Mucosa of descending colon (tissue), 3 donors: ENCODE data around the gene RGS6. TPM values are rescaled to one million over a fixed set of nuclear protein-coding genes. Genes with fewer than 3 reads are reported as not detected.

ENCODE experiments used
- ATAC-seq: fragments of 200-7000 bp; cut with Tn5 transposase; one replicate; pipeline ENCODE4 v1.9.1; 2020; ENCODE audit warnings: mild to moderate bottlenecking, moderate library complexity
- DNase-seq, 3 donors: peaks; one replicate each; pipeline ENCODE4 v3.0.0-alpha.2; 2020
- H3K36me3 ChIP-seq: fragments of 200-600 bp; one replicate; pipeline ENCODE4 v1.8.0; 2021; ENCODE audit warnings: low read depth, mild to moderate bottlenecking
- H3K4me1 ChIP-seq: fragments of 200-600 bp; one replicate; pipeline ENCODE4 v1.8.0; 2021; ENCODE audit warnings: low read depth, mild to moderate bottlenecking
- H3K4me3 ChIP-seq: fragments of 200-600 bp; one replicate; pipeline ENCODE4 v1.8.0; 2021; ENCODE audit warnings: mild to moderate bottlenecking
- H3K9me3 ChIP-seq: fragments of 200-600 bp; one replicate; pipeline ENCODE4 v1.8.0; 2021; ENCODE audit warnings: mild to moderate bottlenecking
- intact Hi-C, 2 donors: fragments of 100-400 bp; cut with DNase I in 1 of 2; cut with micrococcal nuclease in 1 of 2; formaldehyde crosslinking; loops; one replicate each; pipeline versions ENCODE4 v1.11.0 to v1.11.1; 2022; cut with DNase I, micrococcal nuclease
- total RNA-seq, 3 donors: library from RNA; stranded (reverse); fragmentation: NEBNext Ultra II Directional in 2 of 3; extraction: Animal tissue kit (Norgen Biotek cat#: 25700) in 2 of 3; gene quantifications; one replicate each; pipeline versions ENCODE4 v1.2.1 to v1.2.4, GENCODE V29; 2021 to 2023
- TF ChIP-seq, protein P1 (sequence below): fragments of 200-600 bp; IDR thresholded peaks from one replicate; pipeline ENCODE4 v1.8.0; 2022; ENCODE audit warnings: antibody characterized with exemption, mild to moderate bottlenecking
- donor health status: DM: no; HTN: no; CAD: no; lungs with moderate emphysema.
- donor health status: DM: no; HTN: no; CAD: no.
- donor health status: DM: no; HTN: yes; CAD: no.

RGS6 gene
- total RNA-seq, 3 donors from 2014 or later: 0.66 to 2.5 (median 0.94) TPM

DNA sequence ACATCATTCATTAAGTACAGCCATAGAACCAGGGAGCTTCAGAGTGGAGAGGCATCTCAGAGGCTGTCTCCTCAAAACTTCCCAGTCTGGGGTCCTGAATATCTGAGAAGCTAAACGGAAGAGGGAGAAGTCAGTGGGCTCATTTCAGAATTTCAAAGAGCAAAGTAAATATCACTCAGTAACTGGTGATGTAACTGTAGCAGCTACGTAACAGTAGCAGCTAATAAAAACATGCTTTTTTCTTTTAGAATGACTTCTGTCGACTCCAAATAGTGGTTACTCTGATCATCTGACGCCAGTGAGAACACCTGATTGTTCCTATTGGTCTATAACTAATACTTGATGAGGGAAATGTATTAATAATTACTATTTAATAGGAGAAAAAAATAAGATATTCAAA lies 578.3 kb downstream of the RGS6 start:
- no peak for ATAC-seq
- TF ChIP-seq, protein P1, sequence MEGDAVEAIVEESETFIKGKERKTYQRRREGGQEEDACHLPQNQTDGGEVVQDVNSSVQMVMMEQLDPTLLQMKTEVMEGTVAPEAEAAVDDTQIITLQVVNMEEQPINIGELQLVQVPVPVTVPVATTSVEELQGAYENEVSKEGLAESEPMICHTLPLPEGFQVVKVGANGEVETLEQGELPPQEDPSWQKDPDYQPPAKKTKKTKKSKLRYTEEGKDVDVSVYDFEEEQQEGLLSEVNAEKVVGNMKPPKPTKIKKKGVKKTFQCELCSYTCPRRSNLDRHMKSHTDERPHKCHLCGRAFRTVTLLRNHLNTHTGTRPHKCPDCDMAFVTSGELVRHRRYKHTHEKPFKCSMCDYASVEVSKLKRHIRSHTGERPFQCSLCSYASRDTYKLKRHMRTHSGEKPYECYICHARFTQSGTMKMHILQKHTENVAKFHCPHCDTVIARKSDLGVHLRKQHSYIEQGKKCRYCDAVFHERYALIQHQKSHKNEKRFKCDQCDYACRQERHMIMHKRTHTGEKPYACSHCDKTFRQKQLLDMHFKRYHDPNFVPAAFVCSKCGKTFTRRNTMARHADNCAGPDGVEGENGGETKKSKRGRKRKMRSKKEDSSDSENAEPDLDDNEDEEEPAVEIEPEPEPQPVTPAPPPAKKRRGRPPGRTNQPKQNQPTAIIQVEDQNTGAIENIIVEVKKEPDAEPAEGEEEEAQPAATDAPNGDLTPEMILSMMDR: no peak
- intact Hi-C loops: no loop called here

DNA sequence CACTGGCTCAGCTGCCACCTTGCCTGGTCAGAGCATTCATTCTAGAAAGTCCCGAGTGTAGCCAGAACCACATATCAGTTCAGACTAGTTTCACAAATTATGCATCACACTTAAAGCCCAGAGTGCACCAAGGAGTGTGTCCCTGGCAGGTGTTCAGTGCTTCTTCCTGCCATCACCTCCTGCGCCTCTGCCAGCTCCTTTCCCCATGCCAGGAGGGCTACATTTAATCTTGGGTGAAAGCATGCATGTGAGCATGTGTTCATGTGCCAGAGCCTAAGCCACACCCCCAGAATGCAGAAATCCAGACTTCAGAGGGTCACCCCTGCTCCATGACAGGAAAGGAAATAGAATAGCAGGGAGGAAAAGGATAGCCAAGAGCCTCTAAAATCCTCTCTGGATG lies 580.1 kb downstream of the RGS6 start:
- no peaks in the 10 kb centered on the region for H3K36me3 ChIP-seq
- H3K4me1 ChIP-seq: no peaks in the 10 kb centered on the region
- no peak overlapping the region for H3K4me3 ChIP-seq
- intact Hi-C loops: no loop called here
- no peaks in the 10 kb centered on the region for H3K9me3 ChIP-seq
- ATAC-seq (no peak), DNase-seq (no peak)
- TF ChIP-seq, protein P1: no peak

More for the DNA sequence above, 578.3 kb downstream of the RGS6 start:
- no peak for DNase-seq
- no peak overlapping the region for H3K4me3 ChIP-seq
- no peaks in the 10 kb centered on the region for H3K36me3 ChIP-seq
- no peaks in the 10 kb centered on the region for H3K4me1 ChIP-seq
- H3K9me3 ChIP-seq: no peaks in the 10 kb centered on the region

DNA sequence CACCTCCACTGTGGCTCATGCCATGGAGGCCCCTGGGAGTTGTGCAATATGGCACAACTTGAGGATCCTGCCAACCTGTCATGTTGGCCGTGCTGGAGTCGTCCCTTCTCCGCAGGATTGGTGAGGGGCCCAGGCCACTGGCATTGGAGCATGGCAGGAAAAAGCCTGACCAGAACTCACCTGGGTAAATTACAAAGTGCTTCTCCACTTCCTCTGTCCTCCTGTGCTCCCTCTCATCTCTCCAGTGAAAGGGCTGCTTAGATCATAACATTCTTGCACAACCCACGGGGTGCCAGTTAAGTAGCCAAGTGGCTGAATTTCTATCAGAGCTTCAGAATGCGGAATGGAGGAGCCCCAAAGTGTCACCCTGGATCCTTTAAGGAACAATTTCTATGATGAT lies 580.7 kb downstream of the RGS6 start:
- Histone ChIP-seq H3K9me3 (no peaks in the 10 kb centered on the region), H3K4me1 (no peaks in the 10 kb centered on the region), H3K36me3 (no peaks in the 10 kb centered on the region), H3K4me3 (no peak overlapping the region)
- TF ChIP-seq, protein P1: no peak
- no peak for ATAC-seq
- intact Hi-C loops: no loop called here
- DNase-seq: no peak

DNA sequence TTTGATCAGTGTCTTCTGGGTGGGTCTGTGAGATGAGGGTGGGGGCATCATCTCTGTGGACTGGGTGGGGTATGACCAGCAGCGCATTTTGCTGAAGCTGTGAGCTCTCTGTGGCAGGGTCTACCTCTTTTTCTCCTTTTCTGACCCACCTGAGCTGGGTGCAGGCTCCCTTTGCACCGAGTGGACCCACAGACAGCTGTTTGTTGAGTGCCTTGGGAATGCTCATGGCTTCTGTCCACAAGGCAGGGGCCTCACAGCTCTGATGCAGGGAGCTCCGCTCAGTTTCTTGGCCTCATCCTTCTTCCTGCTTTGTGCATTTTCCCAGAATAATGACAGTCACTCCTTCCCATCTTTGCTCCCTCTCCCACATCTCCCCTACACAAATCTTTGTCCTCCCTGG lies 581.1 kb downstream of the RGS6 start:
- Histone ChIP-seq H3K36me3 (no peaks in the 10 kb centered on the region), H3K9me3 (no peaks in the 10 kb centered on the region), H3K4me1 (no peaks in the 10 kb centered on the region), H3K4me3 (no peak overlapping the region)
- no peak for ATAC-seq
- intact Hi-C loops: no loop called here
- no peak for DNase-seq
- TF ChIP-seq, protein P1: no peak

DNA sequence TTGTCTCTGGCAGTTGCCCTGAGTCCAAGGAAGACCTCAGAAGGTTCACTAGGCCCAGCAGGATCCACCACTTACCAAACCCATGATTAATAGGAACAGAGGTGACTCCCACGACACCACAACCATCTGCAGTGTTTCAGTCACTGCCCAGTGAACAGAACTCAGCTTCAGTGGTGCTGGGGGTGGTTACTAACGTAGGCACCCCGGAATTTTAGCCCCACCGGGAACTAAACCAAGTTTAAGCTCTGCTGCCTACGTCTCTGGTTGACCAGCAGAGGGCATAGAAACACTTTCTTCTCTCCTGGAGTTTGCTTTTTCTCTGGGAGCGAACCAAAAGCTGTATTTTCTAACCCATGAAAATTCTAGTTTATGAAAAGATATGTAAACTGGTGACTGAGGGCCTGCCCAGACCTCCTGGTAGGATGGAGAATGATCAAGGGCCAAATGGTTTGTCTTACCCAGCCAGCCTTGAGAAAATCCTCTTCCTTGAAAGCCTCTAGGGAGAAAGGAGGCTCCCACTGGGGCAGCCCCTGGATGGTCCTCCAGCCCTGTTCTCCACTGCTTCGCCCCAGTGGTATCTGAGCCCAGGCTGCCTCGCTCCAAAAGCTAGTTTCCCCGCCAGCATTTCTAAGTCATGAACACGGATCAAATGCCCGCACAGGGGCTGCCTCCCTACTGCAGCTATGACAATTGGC lies 581.9 kb downstream of the RGS6 start:
- intact Hi-C loops: no loop called here
- ATAC-seq (no peak), DNase-seq (no peak)
- TF ChIP-seq, protein P1: no peak
- Histone ChIP-seq H3K9me3 (no peaks in the 10 kb centered on the region), H3K4me3 (no peak overlapping the region), H3K4me1 (no peaks in the 10 kb centered on the region), H3K36me3 (no peaks in the 10 kb centered on the region)

DNA sequence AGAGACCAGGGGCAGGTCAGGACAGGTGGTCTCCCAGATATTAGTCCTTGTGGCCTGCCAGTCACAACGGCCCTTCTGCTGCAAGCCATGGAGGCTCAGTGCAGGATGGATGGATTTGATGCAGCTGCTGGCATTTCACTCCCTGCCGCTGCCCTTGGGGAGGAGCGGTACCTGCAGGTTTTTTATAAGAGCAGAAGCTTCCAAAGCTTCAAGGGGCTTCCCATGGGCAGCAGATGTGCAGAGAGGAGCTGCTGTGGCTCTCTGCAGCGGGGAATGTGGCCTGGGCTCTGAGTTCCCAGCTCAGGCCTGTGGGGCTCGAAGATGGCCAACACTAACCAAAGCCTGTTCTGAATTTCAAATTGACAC lies 582.4 kb downstream of the RGS6 start:
- DNase-seq (no peak), ATAC-seq (no peak)
- TF ChIP-seq, protein P1: no peak
- Histone ChIP-seq H3K4me1 (no peaks in the 10 kb centered on the region), H3K9me3 (no peaks in the 10 kb centered on the region), H3K36me3 (no peaks in the 10 kb centered on the region), H3K4me3 (no peak overlapping the region)
- intact Hi-C loops: loop anchor here (5.0 kb wide), 2 partner anchors 388 to 433 kb away; no protein-coding TSS in a partner anchor
